IMR-90 (cell line): ENCODE results near the gene HDAC7.
"Not testable (repeated sequence)": the region's sequence is repeated elsewhere in the genome, so short reads cannot be mapped to it uniquely, and the experiment has no call there.

Source experiments
- BHLHE40 ChIP-seq: fragments of 150-350 bp; IDR thresholded peaks from 2 replicates; pipeline ENCODE4 v1.6.1; 2016; ENCODE audit warnings: mild to moderate bottlenecking, low read depth, low read length
- CEBPB ChIP-seq: IDR thresholded peaks from 2 replicates; pipeline ENCODE4 v1.6.1; 2012; ENCODE audit warnings: low read depth, low read length, improper control_type of control experiment
- FOS ChIP-seq: fragments of 150-350 bp; IDR thresholded peaks from 2 replicates; pipeline ENCODE4 v1.6.1; 2016; ENCODE audit warnings: low read depth, low read length
- NFE2L2 ChIP-seq: fragments of 150-350 bp; IDR thresholded peaks from 2 replicates; pipeline ENCODE4 v1.6.1; 2016; ENCODE audit warnings: low read depth, mild to moderate bottlenecking, low read length
- POLR2A ChIP-seq: IDR thresholded peaks from 2 replicates; pipeline ENCODE4 v1.6.1; 2012; ENCODE audit warnings: mild to moderate bottlenecking, low read depth, low read length
- RAD21 ChIP-seq: IDR thresholded peaks from 2 replicates; pipeline ENCODE4 v1.6.1; 2012; ENCODE audit warnings: low read length, improper control_type of control experiment
- RCOR1 ChIP-seq: IDR thresholded peaks from 2 replicates; pipeline ENCODE4 v1.6.1; 2012; ENCODE audit warnings: mild to moderate bottlenecking, low read length, improper control_type of control experiment; ENCODE audit not compliant: insufficient replicate concordance
- RFX5 ChIP-seq: IDR thresholded peaks from 2 replicates; pipeline ENCODE4 v1.8.0; 2012; ENCODE audit warnings: low read depth, mild to moderate bottlenecking, low read length, moderate library complexity
- SMC3 ChIP-seq: fragments of 150-350 bp; IDR thresholded peaks from 2 replicates; pipeline ENCODE4 v1.6.1; 2016; ENCODE audit warnings: low read depth, mild to moderate bottlenecking, antibody characterized with exemption, low read length, moderate library complexity
- TF ChIP-seq, protein P1 (sequence below): conservative IDR thresholded peaks from 2 replicates; pipeline ENCODE4 v1.5.1; 2012; ENCODE audit warnings: mild to moderate bottlenecking, low read depth, low read length, improper control_type of control experiment
- TF ChIP-seq, protein P2 (sequence below): fragments of 150-350 bp; IDR thresholded peaks from 2 replicates; pipeline ENCODE4 v1.6.1; 2016; ENCODE audit warnings: low read depth, mild to moderate bottlenecking, low read length, moderate library complexity, borderline replicate concordance

DNA sequence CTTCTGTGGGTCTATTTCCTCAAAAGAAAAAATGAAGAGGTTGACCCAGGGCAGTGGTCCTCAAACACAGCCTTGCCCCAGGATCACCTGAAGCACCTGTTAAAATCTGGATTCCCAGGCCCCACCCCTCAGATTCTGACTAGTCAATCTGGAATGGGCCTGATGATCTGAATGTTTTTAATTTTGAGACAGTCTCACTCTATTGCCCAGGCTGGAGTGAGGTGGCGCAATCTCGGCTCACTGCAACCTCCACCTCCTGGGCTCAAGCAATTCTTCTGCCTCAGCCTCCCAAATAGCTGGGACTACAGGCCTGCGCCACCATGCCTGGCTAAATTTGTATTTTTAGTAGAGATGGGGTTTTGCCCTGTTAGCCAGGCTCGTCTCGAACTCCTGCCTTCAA is 4.3 kb downstream of the HDAC7 start:
- TF ChIP-seq RCOR1, RFX5, POLR2A, BHLHE40, RAD21, SMC3, FOS, NFE2L2: not testable (repeated sequence)
- TF ChIP-seq, protein P1, sequence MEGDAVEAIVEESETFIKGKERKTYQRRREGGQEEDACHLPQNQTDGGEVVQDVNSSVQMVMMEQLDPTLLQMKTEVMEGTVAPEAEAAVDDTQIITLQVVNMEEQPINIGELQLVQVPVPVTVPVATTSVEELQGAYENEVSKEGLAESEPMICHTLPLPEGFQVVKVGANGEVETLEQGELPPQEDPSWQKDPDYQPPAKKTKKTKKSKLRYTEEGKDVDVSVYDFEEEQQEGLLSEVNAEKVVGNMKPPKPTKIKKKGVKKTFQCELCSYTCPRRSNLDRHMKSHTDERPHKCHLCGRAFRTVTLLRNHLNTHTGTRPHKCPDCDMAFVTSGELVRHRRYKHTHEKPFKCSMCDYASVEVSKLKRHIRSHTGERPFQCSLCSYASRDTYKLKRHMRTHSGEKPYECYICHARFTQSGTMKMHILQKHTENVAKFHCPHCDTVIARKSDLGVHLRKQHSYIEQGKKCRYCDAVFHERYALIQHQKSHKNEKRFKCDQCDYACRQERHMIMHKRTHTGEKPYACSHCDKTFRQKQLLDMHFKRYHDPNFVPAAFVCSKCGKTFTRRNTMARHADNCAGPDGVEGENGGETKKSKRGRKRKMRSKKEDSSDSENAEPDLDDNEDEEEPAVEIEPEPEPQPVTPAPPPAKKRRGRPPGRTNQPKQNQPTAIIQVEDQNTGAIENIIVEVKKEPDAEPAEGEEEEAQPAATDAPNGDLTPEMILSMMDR, result not testable (repeated sequence)
- TF ChIP-seq CEBPB, result peak; percentile 68
- TF ChIP-seq, protein P2, sequence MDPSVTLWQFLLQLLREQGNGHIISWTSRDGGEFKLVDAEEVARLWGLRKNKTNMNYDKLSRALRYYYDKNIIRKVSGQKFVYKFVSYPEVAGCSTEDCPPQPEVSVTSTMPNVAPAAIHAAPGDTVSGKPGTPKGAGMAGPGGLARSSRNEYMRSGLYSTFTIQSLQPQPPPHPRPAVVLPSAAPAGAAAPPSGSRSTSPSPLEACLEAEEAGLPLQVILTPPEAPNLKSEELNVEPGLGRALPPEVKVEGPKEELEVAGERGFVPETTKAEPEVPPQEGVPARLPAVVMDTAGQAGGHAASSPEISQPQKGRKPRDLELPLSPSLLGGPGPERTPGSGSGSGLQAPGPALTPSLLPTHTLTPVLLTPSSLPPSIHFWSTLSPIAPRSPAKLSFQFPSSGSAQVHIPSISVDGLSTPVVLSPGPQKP, result not testable (repeated sequence)
